Measurements from ENCODE around the gene KIAA0825. TPM values are rescaled to one million over a fixed set of nuclear protein-coding genes. Genes with fewer than 3 reads are reported as not detected.

The KIAA0825 gene
- total RNA-seq, 1 experiment from 2014 or later: 1.6 TPM

GRCh38 chr5:94228791-94229190 lies 389.6 kb downstream of the KIAA0825 start:
- no peak overlapping the region for H3K27ac ChIP-seq (ENCODE audit: low read length)

GRCh38 chr5:94223235-94223634 lies 395.2 kb downstream of the KIAA0825 start:
- intact Hi-C loops (cut with micrococcal nuclease; ENCODE audit: unreplicated experiment) (no loop called here), in situ Hi-C loops (cut with HindIII; ENCODE audit: low pct_unique_long_range_greater_than_20kb, low sequenced_read_pairs) (no loop called here)
- POLR2A ChIA-PET: no interaction called here
- no TSS peak for BruUV-seq (replicated peaks)
- H3K27ac ChIP-seq (ENCODE audit: low read length): no peak overlapping the region
- ATAC-seq (no peak), DNase-seq (ENCODE audit: low read depth, low spot score) (no peak)
- no peak overlapping the region for H3K4me3 ChIP-seq (ENCODE audit: low read depth in 2 of 2, low read length in 2 of 2)
- H3K9me3 ChIP-seq (ENCODE audit: control insufficient read depth, insufficient read depth, low read depth, low read length): no peaks in the 10 kb centered on the region
- no peaks in the 10 kb centered on the region for H3K27me3 ChIP-seq (ENCODE audit: control insufficient read depth, insufficient read depth, low read length)
- no peaks in the 10 kb centered on the region for H3K36me3 ChIP-seq (ENCODE audit: control insufficient read depth, insufficient read depth, low read length)
- CTCF ChIA-PET: no interaction called here
- no peaks in the 10 kb centered on the region for H3K4me1 ChIP-seq (ENCODE audit: control insufficient read depth, insufficient read depth, low read length)
- TF ChIP-seq, protein P1, sequence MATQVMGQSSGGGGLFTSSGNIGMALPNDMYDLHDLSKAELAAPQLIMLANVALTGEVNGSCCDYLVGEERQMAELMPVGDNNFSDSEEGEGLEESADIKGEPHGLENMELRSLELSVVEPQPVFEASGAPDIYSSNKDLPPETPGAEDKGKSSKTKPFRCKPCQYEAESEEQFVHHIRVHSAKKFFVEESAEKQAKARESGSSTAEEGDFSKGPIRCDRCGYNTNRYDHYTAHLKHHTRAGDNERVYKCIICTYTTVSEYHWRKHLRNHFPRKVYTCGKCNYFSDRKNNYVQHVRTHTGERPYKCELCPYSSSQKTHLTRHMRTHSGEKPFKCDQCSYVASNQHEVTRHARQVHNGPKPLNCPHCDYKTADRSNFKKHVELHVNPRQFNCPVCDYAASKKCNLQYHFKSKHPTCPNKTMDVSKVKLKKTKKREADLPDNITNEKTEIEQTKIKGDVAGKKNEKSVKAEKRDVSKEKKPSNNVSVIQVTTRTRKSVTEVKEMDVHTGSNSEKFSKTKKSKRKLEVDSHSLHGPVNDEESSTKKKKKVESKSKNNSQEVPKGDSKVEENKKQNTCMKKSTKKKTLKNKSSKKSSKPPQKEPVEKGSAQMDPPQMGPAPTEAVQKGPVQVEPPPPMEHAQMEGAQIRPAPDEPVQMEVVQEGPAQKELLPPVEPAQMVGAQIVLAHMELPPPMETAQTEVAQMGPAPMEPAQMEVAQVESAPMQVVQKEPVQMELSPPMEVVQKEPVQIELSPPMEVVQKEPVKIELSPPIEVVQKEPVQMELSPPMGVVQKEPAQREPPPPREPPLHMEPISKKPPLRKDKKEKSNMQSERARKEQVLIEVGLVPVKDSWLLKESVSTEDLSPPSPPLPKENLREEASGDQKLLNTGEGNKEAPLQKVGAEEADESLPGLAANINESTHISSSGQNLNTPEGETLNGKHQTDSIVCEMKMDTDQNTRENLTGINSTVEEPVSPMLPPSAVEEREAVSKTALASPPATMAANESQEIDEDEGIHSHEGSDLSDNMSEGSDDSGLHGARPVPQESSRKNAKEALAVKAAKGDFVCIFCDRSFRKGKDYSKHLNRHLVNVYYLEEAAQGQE (IDR thresholded peaks at IDR 0.05; ENCODE audit: insufficient read depth in 1 of 2, low read depth in 2 of 2, low read length in 1 of 2): no peak
- no peak for TF ChIP-seq TCF7L2 (IDR thresholded peaks at IDR 0.05; ENCODE audit: low read depth, low read length)

More at GRCh38 chr5:94228791-94229190, 389.6 kb downstream of the KIAA0825 start:
- DNase-seq (ENCODE audit: low read depth, low spot score) (no peak), ATAC-seq (no peak)
- ChIA-PET CTCF (no interaction called here), POLR2A (no interaction called here)
- in situ Hi-C loops (cut with HindIII; ENCODE audit: low pct_unique_long_range_greater_than_20kb, low sequenced_read_pairs) (no loop called here), intact Hi-C loops (cut with micrococcal nuclease; ENCODE audit: unreplicated experiment) (no loop called here)
- Histone ChIP-seq H3K9me3 (ENCODE audit: control insufficient read depth, insufficient read depth, low read depth, low read length) (no peaks in the 10 kb centered on the region), H3K4me3 (ENCODE audit: low read depth in 2 of 2, low read length in 2 of 2) (no peak overlapping the region), H3K36me3 (ENCODE audit: control insufficient read depth, insufficient read depth, low read length) (no peaks in the 10 kb centered on the region), H3K4me1 (ENCODE audit: control insufficient read depth, insufficient read depth, low read length) (no peaks in the 10 kb centered on the region), H3K27me3 (ENCODE audit: control insufficient read depth, insufficient read depth, low read length) (no peaks in the 10 kb centered on the region)
- BruUV-seq (replicated peaks): no TSS peak
- TF ChIP-seq TCF7L2 (IDR thresholded peaks at IDR 0.05; ENCODE audit: low read depth, low read length) (no peak), SIN3A (IDR thresholded peaks at IDR 0.05; ENCODE audit: borderline replicate concordance, insufficient read depth, low read depth, low read length) (no peak), POLR2AphosphoS5 (IDR thresholded peaks at IDR 0.05; ENCODE audit: low read depth, low read length) (no peak)
- TF ChIP-seq, protein P2, sequence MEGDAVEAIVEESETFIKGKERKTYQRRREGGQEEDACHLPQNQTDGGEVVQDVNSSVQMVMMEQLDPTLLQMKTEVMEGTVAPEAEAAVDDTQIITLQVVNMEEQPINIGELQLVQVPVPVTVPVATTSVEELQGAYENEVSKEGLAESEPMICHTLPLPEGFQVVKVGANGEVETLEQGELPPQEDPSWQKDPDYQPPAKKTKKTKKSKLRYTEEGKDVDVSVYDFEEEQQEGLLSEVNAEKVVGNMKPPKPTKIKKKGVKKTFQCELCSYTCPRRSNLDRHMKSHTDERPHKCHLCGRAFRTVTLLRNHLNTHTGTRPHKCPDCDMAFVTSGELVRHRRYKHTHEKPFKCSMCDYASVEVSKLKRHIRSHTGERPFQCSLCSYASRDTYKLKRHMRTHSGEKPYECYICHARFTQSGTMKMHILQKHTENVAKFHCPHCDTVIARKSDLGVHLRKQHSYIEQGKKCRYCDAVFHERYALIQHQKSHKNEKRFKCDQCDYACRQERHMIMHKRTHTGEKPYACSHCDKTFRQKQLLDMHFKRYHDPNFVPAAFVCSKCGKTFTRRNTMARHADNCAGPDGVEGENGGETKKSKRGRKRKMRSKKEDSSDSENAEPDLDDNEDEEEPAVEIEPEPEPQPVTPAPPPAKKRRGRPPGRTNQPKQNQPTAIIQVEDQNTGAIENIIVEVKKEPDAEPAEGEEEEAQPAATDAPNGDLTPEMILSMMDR (IDR thresholded peaks at IDR 0.05): no peak
- TF ChIP-seq, protein P1 (IDR thresholded peaks at IDR 0.05; ENCODE audit: insufficient read depth in 1 of 2, low read depth in 2 of 2, low read length in 1 of 2): no peak

All from Panc1 (cell line).